Keratinocyte (primary cell): ENCODE results near the gene BTBD1.

Source experiments
- CTCF ChIP-seq, 3 experiments: IDR thresholded peaks in 1 of 3; conservative IDR thresholded peaks in 1 of 3; optimal IDR thresholded peaks in 1 of 3; 2 replicates in 2 of 3; 3 replicates in 1 of 3; pipeline versions ENCODE3 to v1.5.1; 2011; ENCODE audit warnings: low read length in 3 of 3, mild to moderate bottlenecking in 3 of 3, moderate library complexity in 2 of 3, control low read depth in 1 of 3, inconsistent platforms in 1 of 3; ENCODE audit not compliant: insufficient read depth in 2 of 3; ENCODE audit errors: extremely low read depth in 1 of 3
- EZH2 ChIP-seq: IDR thresholded peaks from one replicate; pipeline ENCODE4 v1.6.1; 2012; ENCODE audit warnings: inconsistent platforms, mild to moderate bottlenecking, low read length, moderate library complexity

- TF ChIP-seq CTCF (optimal IDR thresholded peaks at IDR 0.05 in 1 of 3, IDR thresholded peaks at IDR 0.05 in 1 of 3, conservative IDR thresholded peaks at IDR 0.05 in 1 of 3; ENCODE audit: extremely low read depth in 1 of 3, insufficient read depth in 2 of 3, low read length in 3 of 3) = no peak
- no peak for TF ChIP-seq EZH2
These were observed 48.9 kb upstream of the BTBD1 start for GRCh38 chr15:83115831-83116565.
